ENCODE data around the gene FXN.

The FXN gene

GRCh38 chr9:69130456-69131441, 95.2 kb downstream of the FXN start:
- Histone ChIP-seq H3K4me3 (ENCODE audit: low read length) (peak overlapping the region; percentile 44), H3K36me3 (ENCODE audit: control insufficient read depth, insufficient read depth, low read length, severe bottlenecking) (no peaks in the 10 kb centered on the region), H3K4me1 (ENCODE audit: control insufficient read depth, insufficient read depth, low read length) (peaks cover 24% of the 10 kb centered on the region), H3K9me3 (ENCODE audit: control insufficient read depth, low read length) (no peaks in the 10 kb centered on the region), H3K27me3 (replicated peaks; ENCODE audit: control insufficient read depth, insufficient read depth, low read length) (peaks cover 11% of the 10 kb centered on the region), H3K9ac (ENCODE audit: low read length) (peak overlapping the region; percentile 46)
- peak; percentile 82 for DNase-seq (ENCODE audit: low read depth)

- Histone ChIP-seq H3K27me3 (replicated peaks; ENCODE audit: control insufficient read depth, insufficient read depth, low read length) (peaks cover 11% of the 10 kb centered on the region), H3K9ac (ENCODE audit: low read length) (no peak overlapping the region), H3K36me3 (ENCODE audit: control insufficient read depth, insufficient read depth, low read length, severe bottlenecking) (no peaks in the 10 kb centered on the region), H3K9me3 (ENCODE audit: control insufficient read depth, low read length) (no peaks in the 10 kb centered on the region), H3K4me1 (ENCODE audit: control insufficient read depth, insufficient read depth, low read length) (peaks cover 24% of the 10 kb centered on the region), H3K4me3 (ENCODE audit: low read length) (peak overlapping the region; percentile 44)
- DNase-seq (ENCODE audit: low read depth), result peak; percentile 83
Observed at GRCh38 chr9:69131682-69132081, 96.1 kb downstream of the FXN start.

- Histone ChIP-seq H3K9me3 (ENCODE audit: control insufficient read depth, low read length) (no peaks in the 10 kb centered on the region), H3K4me1 (ENCODE audit: control insufficient read depth, insufficient read depth, low read length) (peaks cover 24% of the 10 kb centered on the region), H3K36me3 (ENCODE audit: control insufficient read depth, insufficient read depth, low read length, severe bottlenecking) (no peaks in the 10 kb centered on the region), H3K4me3 (ENCODE audit: low read length) (peak overlapping the region; percentile 13), H3K27me3 (replicated peaks; ENCODE audit: control insufficient read depth, insufficient read depth, low read length) (peaks cover 11% of the 10 kb centered on the region), H3K9ac (ENCODE audit: low read length) (peak overlapping the region; percentile 22)
- no peak for DNase-seq (ENCODE audit: low read depth)
Observed at GRCh38 chr9:69132361-69132760, 96.8 kb downstream of the FXN start.

GRCh38 chr9:69134412-69134811, 98.9 kb downstream of the FXN start:
- H3K9ac ChIP-seq (ENCODE audit: low read length), result no peak overlapping the region
- no peaks in the 10 kb centered on the region for H3K36me3 ChIP-seq (ENCODE audit: control insufficient read depth, insufficient read depth, low read length, severe bottlenecking)
- peaks cover 11% of the 10 kb centered on the region for H3K27me3 ChIP-seq (replicated peaks; ENCODE audit: control insufficient read depth, insufficient read depth, low read length)
- no peak for DNase-seq (ENCODE audit: low read depth)
- no peak overlapping the region for H3K4me3 ChIP-seq (ENCODE audit: low read length)
- no peaks in the 10 kb centered on the region for H3K9me3 ChIP-seq (ENCODE audit: control insufficient read depth, low read length)
- H3K4me1 ChIP-seq (ENCODE audit: control insufficient read depth, insufficient read depth, low read length), result peaks cover 24% of the 10 kb centered on the region

GRCh38 chr9:69136185-69136584, 100.6 kb downstream of the FXN start:
- H3K27me3 ChIP-seq (replicated peaks; ENCODE audit: control insufficient read depth, insufficient read depth, low read length), result peaks cover 11% of the 10 kb centered on the region
- no peak overlapping the region for H3K9ac ChIP-seq (ENCODE audit: low read length)
- DNase-seq (ENCODE audit: low read depth), result no peak
- H3K4me1 ChIP-seq (ENCODE audit: control insufficient read depth, insufficient read depth, low read length), result peaks cover 11% of the 10 kb centered on the region
- no peak overlapping the region for H3K4me3 ChIP-seq (ENCODE audit: low read length)
- H3K9me3 ChIP-seq (ENCODE audit: control insufficient read depth, low read length), result no peaks in the 10 kb centered on the region
- H3K36me3 ChIP-seq (ENCODE audit: control insufficient read depth, insufficient read depth, low read length, severe bottlenecking), result no peaks in the 10 kb centered on the region

- Histone ChIP-seq H3K9me3 (ENCODE audit: control insufficient read depth, low read length) (no peaks in the 10 kb centered on the region), H3K9ac (ENCODE audit: low read length) (no peak overlapping the region), H3K36me3 (ENCODE audit: control insufficient read depth, insufficient read depth, low read length, severe bottlenecking) (no peaks in the 10 kb centered on the region), H3K4me1 (ENCODE audit: control insufficient read depth, insufficient read depth, low read length) (peaks cover 7% of the 10 kb centered on the region), H3K4me3 (ENCODE audit: low read length) (no peak overlapping the region), H3K27me3 (replicated peaks; ENCODE audit: control insufficient read depth, insufficient read depth, low read length) (peaks cover 11% of the 10 kb centered on the region)
- no peak for DNase-seq (ENCODE audit: low read depth)
Observed at GRCh38 chr9:69136779-69137178, 101.2 kb downstream of the FXN start.

GRCh38 chr9:69137311-69137710, 101.8 kb downstream of the FXN start:
- Histone ChIP-seq H3K9me3 (ENCODE audit: control insufficient read depth, low read length) (no peaks in the 10 kb centered on the region), H3K4me3 (ENCODE audit: low read length) (no peak overlapping the region), H3K27me3 (replicated peaks; ENCODE audit: control insufficient read depth, insufficient read depth, low read length) (peaks cover 11% of the 10 kb centered on the region), H3K4me1 (ENCODE audit: control insufficient read depth, insufficient read depth, low read length) (peaks cover 2% of the 10 kb centered on the region), H3K36me3 (ENCODE audit: control insufficient read depth, insufficient read depth, low read length, severe bottlenecking) (no peaks in the 10 kb centered on the region), H3K9ac (ENCODE audit: low read length) (no peak overlapping the region)
- no peak for DNase-seq (ENCODE audit: low read depth)

- no peak overlapping the region for H3K9ac ChIP-seq (ENCODE audit: low read length)
- DNase-seq (ENCODE audit: low read depth), result no peak
Observed at GRCh38 chr9:69139596-69139995, 104.0 kb downstream of the FXN start.

GRCh38 chr9:69140123-69140735, 104.7 kb downstream of the FXN start:
- H3K9me3 ChIP-seq (ENCODE audit: control insufficient read depth, low read length), result no peaks in the 10 kb centered on the region
- DNase-seq (ENCODE audit: low read depth), result no peak
- H3K27me3 ChIP-seq (replicated peaks; ENCODE audit: control insufficient read depth, insufficient read depth, low read length), result no peaks in the 10 kb centered on the region
- H3K4me1 ChIP-seq (ENCODE audit: control insufficient read depth, insufficient read depth, low read length), result no peaks in the 10 kb centered on the region
- H3K9ac ChIP-seq (ENCODE audit: low read length), result no peak overlapping the region
- no peaks in the 10 kb centered on the region for H3K36me3 ChIP-seq (ENCODE audit: control insufficient read depth, insufficient read depth, low read length, severe bottlenecking)
- no peak overlapping the region for H3K4me3 ChIP-seq (ENCODE audit: low read length)

More at GRCh38 chr9:69139596-69139995, 104.0 kb downstream of the FXN start:
- H3K9me3 ChIP-seq (ENCODE audit: control insufficient read depth, low read length), result no peaks in the 10 kb centered on the region
- peaks cover 5% of the 10 kb centered on the region for H3K27me3 ChIP-seq (replicated peaks; ENCODE audit: control insufficient read depth, insufficient read depth, low read length)
- no peaks in the 10 kb centered on the region for H3K4me1 ChIP-seq (ENCODE audit: control insufficient read depth, insufficient read depth, low read length)
- no peaks in the 10 kb centered on the region for H3K36me3 ChIP-seq (ENCODE audit: control insufficient read depth, insufficient read depth, low read length, severe bottlenecking)
- H3K4me3 ChIP-seq (ENCODE audit: low read length), result no peak overlapping the region

- Histone ChIP-seq H3K9me3 (ENCODE audit: control insufficient read depth, low read length) (no peaks in the 10 kb centered on the region), H3K9ac (ENCODE audit: low read length) (no peak overlapping the region), H3K36me3 (ENCODE audit: control insufficient read depth, insufficient read depth, low read length, severe bottlenecking) (no peaks in the 10 kb centered on the region), H3K4me3 (ENCODE audit: low read length) (no peak overlapping the region), H3K27me3 (replicated peaks; ENCODE audit: control insufficient read depth, insufficient read depth, low read length) (no peaks in the 10 kb centered on the region), H3K4me1 (ENCODE audit: control insufficient read depth, insufficient read depth, low read length) (no peaks in the 10 kb centered on the region)
- DNase-seq (ENCODE audit: low read depth), result no peak
Observed at GRCh38 chr9:69141851-69142250, 106.3 kb downstream of the FXN start.

GRCh38 chr9:69143291-69143690, 107.7 kb downstream of the FXN start:
- no peaks in the 10 kb centered on the region for H3K9me3 ChIP-seq (ENCODE audit: control insufficient read depth, low read length)
- no peaks in the 10 kb centered on the region for H3K27me3 ChIP-seq (replicated peaks; ENCODE audit: control insufficient read depth, insufficient read depth, low read length)
- no peak for DNase-seq (ENCODE audit: low read depth)
- no peak overlapping the region for H3K9ac ChIP-seq (ENCODE audit: low read length)
- no peak overlapping the region for H3K4me3 ChIP-seq (ENCODE audit: low read length)
- no peaks in the 10 kb centered on the region for H3K4me1 ChIP-seq (ENCODE audit: control insufficient read depth, insufficient read depth, low read length)
- H3K36me3 ChIP-seq (ENCODE audit: control insufficient read depth, insufficient read depth, low read length, severe bottlenecking), result no peaks in the 10 kb centered on the region
